ENCODE data around the gene TIMM17A.
"Not testable (repeated sequence)": the region's sequence is repeated elsewhere in the genome, so short reads cannot be mapped to it uniquely, and the experiment has no call there.

Gene TIMM17A

DNA sequence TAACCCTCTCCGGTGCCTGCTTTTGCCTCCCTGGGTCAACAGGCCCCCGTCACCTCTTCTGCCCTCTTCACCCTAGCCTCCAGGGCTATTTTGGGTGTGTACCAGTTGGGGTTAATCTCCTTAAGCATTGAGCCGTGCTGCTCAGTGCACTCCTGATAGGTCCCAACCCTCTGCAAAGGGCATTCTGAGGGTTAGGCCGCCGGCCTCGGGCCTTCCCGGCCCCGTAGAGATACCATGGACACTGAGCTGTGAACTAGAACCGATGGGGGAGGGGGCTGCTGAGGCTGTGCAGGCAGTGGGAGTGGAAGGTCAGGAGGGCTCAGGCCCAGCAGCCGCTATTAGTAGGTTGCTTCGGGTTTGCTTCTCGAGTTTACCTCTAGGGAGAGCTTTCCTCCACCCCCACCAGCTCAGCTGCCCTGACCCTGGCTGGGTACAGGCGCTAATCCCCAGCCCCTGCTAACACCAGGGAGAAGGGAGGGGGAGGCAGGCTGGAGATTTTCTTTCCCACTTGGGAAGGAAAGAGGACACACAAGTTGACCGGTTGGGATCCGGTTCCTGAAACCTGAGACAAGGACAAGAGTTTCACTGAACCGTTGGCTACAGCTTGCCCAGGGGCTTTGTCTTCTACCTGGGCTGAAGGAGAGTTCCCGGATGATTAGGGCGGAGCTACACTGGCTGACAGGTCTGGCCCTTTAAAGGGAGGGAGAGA, 13.7 kb upstream of the TIMM17A start:
- DNase-seq, result no peak

DNA sequence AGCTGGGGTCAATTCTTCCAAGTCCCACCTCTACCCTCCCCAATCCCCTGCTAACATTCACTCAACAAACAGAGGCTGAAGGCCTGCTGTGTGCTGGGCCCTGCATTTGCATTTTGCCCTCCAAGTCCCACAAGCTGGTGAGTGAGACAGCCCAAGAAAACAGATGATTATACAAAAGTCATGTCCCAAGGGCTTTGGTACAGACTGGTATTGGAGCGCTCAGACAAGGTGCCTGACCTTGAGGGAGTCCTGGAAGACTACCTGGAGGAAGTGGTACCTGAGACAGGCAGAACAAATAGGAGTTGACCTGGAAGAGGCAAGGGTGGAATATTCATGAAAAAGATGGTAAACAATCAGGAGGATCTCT, 13.2 kb upstream of the TIMM17A start:
- no peak for DNase-seq

DNA sequence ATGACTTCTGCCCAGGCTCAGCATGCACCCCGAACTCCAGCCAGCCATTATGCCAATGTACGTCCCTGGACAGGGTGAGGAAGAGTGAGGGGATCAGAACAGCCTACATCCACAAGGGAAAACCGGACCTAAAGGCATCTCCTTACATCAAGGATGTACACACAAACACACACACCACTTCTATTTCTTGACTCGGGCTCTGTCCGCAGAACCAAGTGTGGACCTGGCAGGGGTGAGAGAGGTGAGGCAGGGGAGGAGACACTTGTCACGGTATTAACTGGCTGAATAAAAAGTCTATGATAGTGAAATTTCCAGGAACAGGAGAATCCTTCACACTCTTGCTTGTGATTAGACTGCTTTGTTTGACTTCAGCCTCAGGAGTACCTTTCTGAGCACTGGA, 11.3 kb upstream of the TIMM17A start:
- no peak for DNase-seq

GRCh38 chr1:201944639-201945038, 10.7 kb upstream of the TIMM17A start:
- no peak for DNase-seq

GRCh38 chr1:201945157-201945556, 10.1 kb upstream of the TIMM17A start:
- DNase-seq, result no peak

- no peak for DNase-seq
Measured at GRCh38 chr1:201945863-201946223, 9.5 kb upstream of the TIMM17A start.

- no peak for DNase-seq
Measured at GRCh38 chr1:201946224-201946908, 8.9 kb upstream of the TIMM17A start, which contains the start of gene LMOD1. Gene LMOD1 (minus strand): TSS chr1:201946548. CDS start chr1:201946340, 208 bp downstream.

DNA sequence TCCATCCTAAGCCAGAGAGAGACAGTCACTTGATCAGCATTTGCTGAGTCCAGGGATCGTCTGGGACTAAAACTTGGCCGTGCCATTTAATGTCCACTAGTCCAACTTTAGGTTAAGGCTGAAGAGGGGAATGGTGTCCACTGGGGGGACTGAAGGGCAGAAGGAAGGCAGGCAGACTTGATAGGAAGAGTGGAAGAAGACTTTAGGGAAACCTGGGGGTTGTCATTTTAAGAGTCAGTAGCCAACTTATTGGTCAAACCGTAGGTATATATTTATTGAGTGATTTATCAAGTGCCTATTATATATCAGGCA, 7.7 kb upstream of the TIMM17A start:
- no peak for DNase-seq

GRCh38 chr1:201949491-201949890, 5.8 kb upstream of the TIMM17A start:
- no peak for DNase-seq

DNA sequence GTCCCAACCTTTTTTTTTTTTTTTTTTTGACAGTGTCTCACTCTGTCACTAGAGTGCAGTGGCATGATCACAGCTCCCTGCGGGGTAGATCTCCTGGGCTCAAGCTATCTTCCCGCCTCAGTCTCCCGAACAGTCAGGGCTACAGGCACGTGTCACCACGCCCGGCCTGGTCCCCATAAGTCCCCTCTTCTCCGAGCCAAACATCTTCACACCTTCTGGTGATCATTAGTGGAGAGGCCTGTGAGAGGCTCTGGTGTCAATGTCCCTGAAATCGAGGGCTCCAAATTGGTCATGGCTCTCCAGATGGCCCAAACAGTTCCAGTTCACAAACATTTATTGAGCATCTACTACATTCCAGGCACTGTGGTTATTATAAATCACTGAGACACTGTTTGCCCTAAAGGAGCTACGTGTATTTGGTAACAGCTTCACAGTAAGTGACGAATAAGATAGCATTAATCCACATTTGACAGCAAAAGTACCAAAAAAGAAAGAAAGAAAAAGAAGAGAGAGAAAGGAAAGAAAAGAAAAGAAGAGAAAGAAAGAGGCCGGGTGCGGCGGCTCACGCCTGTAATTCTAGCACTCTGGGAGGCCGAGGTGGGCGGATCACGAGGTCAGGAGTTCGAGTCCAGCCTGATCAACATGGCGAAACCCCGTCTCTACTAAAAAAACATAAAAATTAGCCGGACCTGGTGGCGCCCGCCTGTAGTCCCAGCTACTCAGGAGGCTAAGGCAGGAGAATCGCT, 867 bp upstream of the TIMM17A start:
- no peak for DNase-seq

DNA sequence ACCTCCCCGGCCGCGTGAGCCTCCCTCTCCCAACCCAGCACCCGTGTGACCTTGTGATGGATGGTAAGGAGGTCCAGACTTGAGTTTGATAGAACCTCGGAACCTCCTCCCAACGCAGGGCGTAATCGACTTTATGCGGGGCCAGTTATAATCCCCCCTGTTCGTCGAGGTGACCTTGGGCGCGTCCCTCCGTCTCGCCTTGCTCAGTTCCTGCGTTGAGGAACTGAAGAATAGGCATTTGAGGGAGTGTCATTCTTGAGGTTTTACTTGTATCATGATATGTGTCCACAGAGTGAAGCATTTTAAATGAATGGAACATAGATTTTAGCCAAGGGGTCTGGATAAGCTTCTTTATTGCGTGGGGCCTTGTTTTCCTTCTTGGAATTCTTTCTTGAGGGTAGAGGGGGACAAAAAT, 433 bp downstream of the TIMM17A start:
- DNase-seq, result no peak

GRCh38 chr1:201958348-201958747, 3.0 kb downstream of the TIMM17A start:
- no peak for DNase-seq

- not testable (repeated sequence) for DNase-seq
Measured at GRCh38 chr1:201962382-201962781, 7.1 kb downstream of the TIMM17A start.

DNA sequence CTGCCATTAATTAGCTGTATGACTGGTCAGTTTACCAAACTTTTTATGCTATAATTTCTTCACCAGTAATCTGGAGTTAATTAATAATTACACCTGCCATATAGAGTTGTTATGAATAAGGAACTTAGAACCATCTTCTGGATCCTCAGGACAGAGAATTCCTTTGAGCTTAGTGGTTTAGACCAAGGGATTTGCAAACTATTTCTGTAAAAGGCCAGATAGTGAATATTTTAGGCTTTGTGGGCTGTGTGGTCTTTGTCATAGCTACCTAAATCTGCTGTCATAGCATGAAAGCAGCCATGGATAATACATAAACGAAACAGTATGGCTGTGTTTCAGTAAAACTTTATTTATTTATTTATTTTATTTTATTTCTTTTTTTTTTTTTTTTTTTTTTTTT, 9.0 kb downstream of the TIMM17A start:
- no peak for DNase-seq

DNA sequence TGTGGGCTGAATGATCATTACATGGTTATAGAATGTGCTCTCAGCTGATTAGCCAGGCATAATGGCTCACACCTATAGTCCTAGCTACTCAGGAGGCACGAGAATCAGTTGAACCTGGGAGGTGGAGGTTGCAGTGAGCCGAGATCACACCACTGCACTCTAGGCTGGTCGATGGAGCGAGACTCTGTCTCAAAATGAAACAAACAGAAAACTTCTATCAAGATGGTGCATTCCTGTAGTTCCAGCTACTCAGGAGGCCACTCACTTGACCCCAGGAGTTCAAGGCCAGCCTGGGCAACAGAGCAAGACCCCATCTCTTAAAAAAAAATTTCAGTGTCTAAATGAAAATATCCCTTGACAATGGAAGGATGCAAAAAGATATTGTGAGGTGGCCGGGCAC, 10.9 kb downstream of the TIMM17A start:
- DNase-seq, result no peak

GRCh38 chr1:201968202-201968925, 13.1 kb downstream of the TIMM17A start:
- no peak for DNase-seq

GRCh38 chr1:201970334-201971159, 15.2 kb downstream of the TIMM17A start:
- DNase-seq, result no peak

DNA sequence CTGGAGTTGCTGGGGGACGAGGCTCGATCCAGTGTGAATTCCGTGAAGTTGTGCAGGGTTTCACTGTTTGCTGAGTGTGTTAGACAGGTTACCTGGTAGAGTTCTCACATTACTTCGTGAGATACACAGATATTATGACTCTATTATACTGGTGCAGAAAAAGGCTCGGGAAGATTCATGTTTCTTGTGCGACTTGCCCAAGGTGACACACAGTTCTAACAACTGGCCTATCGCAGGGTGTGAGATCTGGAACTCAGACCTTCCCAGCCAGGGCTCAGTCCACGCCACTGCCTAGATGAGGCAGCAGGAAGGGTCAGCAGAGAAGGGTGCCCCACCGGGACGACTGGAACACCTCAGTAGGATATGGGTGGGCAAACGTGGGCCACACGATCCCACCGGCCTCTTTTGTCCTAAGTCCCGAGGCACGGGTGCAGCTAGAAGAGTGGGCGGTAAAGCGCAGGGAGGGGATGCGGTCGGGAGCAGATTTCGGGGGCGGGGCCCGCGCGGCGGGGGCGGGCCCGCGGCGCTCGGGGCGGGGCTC, 26.8 kb downstream of the TIMM17A start:
- DNase-seq, result no peak

- peak; percentile 53 for DNase-seq
Measured at GRCh38 chr1:201982623-201983379, 27.5 kb downstream of the TIMM17A start, which contains the start of gene RNPEP. Gene RNPEP (plus strand): TSS chr1:201982648. CDS start chr1:201982667, 19 bp downstream.

GRCh38 chr1:201983380-201983805, 28.1 kb downstream of the TIMM17A start:
- no peak for DNase-seq

- no peak for DNase-seq
Measured at GRCh38 chr1:201984446-201984845, 29.1 kb downstream of the TIMM17A start.
